GM23338 (cell line): Measurements from ENCODE around the gene CAMTA1. TPM values are rescaled to one million over a fixed set of nuclear protein-coding genes. Genes with fewer than 3 reads are reported as not detected.

ENCODE experiments used
- ATAC-seq: fragments of 200-7000 bp; cut with Tn5 transposase; 3 replicates; pipeline ENCODE4 v1.9.1; 2020
- DNase-seq: peaks from one replicate; pipeline ENCODE4 v3.0.0-alpha.2; 2015; ENCODE audit warnings: low spot score
- H2AFZ ChIP-seq: fragments of 200-600 bp; sonication (generic); 2 replicates; pipeline ENCODE4 v1.8.0; 2016; ENCODE audit warnings: antibody characterized with exemption, mild to moderate bottlenecking, moderate library complexity
- H3F3A ChIP-seq: fragments of 200-600 bp; sonication (generic); replicated peaks from 2 replicates; pipeline ENCODE4 v1.8.0; 2017; ENCODE audit warnings: antibody characterized with exemption, mixed run types, low read depth
- H3K27ac ChIP-seq: fragments of 200-600 bp; sonication (generic); 2 replicates; pipeline ENCODE4 v1.6.1; 2016; ENCODE audit warnings: low read depth
- H3K27me3 ChIP-seq: fragments of 200-600 bp; sonication (generic); 2 replicates; pipeline ENCODE4 v1.8.0; 2016; ENCODE audit warnings: mild to moderate bottlenecking, mixed run types, moderate library complexity; ENCODE audit not compliant: insufficient read depth
- H3K36me3 ChIP-seq: fragments of 200-600 bp; sonication (generic); 2 replicates; pipeline ENCODE4 v1.8.0; 2016; ENCODE audit warnings: mild to moderate bottlenecking; ENCODE audit not compliant: insufficient read depth
- H3K4me1 ChIP-seq: fragments of 200-600 bp; sonication (generic); 2 replicates; pipeline ENCODE4 v1.8.0; 2016; ENCODE audit warnings: mild to moderate bottlenecking, moderate library complexity; ENCODE audit not compliant: insufficient read depth
- H3K4me2 ChIP-seq: fragments of 200-600 bp; sonication (generic); 2 replicates; pipeline ENCODE4 v1.7.1; 2017; ENCODE audit warnings: mixed run types
- H3K4me3 ChIP-seq: fragments of 200-600 bp; sonication (generic); 2 replicates; pipeline ENCODE4 v1.6.1; 2016; ENCODE audit warnings: mixed run types
- H3K79me2 ChIP-seq: fragments of 200-600 bp; sonication (generic); replicated peaks from 2 replicates; pipeline ENCODE4 v1.8.0; 2017; ENCODE audit warnings: mild to moderate bottlenecking; ENCODE audit not compliant: insufficient read depth
- H3K9me2 ChIP-seq: fragments of 200-600 bp; sonication (generic); 2 replicates; pipeline ENCODE4 v1.8.0; 2017; ENCODE audit not compliant: insufficient read depth
- H4K20me1 ChIP-seq: fragments of 200-600 bp; sonication (generic); replicated peaks from 2 replicates; pipeline ENCODE4 v1.8.0; 2017; ENCODE audit warnings: mild to moderate bottlenecking; ENCODE audit not compliant: insufficient read depth
- H3K27ac Mint-ChIP-seq: 2 replicates; pipeline ENCODE4 v1.8.0; 2020; ENCODE audit warnings: inconsistent platforms, mild to moderate bottlenecking, moderate library complexity, mixed read lengths
- H3K27me3 Mint-ChIP-seq: 3 replicates; pipeline ENCODE4 v1.8.0; 2022; ENCODE audit warnings: low read depth, mild to moderate bottlenecking, moderate library complexity, mixed read lengths, inconsistent platforms; ENCODE audit not compliant: insufficient read depth, poor library complexity
- H3K36me3 Mint-ChIP-seq: 3 replicates; pipeline ENCODE4 v1.8.0; 2021; ENCODE audit warnings: low read depth, mild to moderate bottlenecking, inconsistent platforms, moderate library complexity, mixed read lengths
- H3K4me1 Mint-ChIP-seq: 3 replicates; pipeline ENCODE4 v1.8.0; 2020; ENCODE audit warnings: mild to moderate bottlenecking, inconsistent platforms, mixed read lengths
- H3K4me3 Mint-ChIP-seq: 3 replicates; pipeline ENCODE4 v1.8.0; 2021; ENCODE audit warnings: moderate library complexity, mild to moderate bottlenecking, inconsistent platforms, mixed read lengths
- H3K9me3 Mint-ChIP-seq: 3 replicates; pipeline ENCODE4 v1.8.0; 2020; ENCODE audit warnings: moderate library complexity, mild to moderate bottlenecking, inconsistent platforms, mixed read lengths
- CREB1 ChIP-seq: fragments of 250-450 bp; sonication (Bioruptor Pico); IDR thresholded peaks from 2 replicates; pipeline ENCODE4 v1.5.0; 2020; ENCODE audit warnings: low read depth, mild to moderate bottlenecking, moderate library complexity
- ETS1 ChIP-seq: IDR thresholded peaks from 2 replicates; pipeline ENCODE4 v1.6.1; 2016; ENCODE audit warnings: antibody characterized with exemption
- EZH2 ChIP-seq: fragments of 200-600 bp; sonication (generic); IDR thresholded peaks from one replicate; pipeline ENCODE4 v1.8.0; 2017; ENCODE audit warnings: antibody characterized with exemption, mild to moderate bottlenecking, low read depth; ENCODE audit not compliant: unreplicated experiment
- EZH2phosphoT487 ChIP-seq: fragments of 200-600 bp; sonication (generic); IDR thresholded peaks from one replicate; pipeline ENCODE4 v1.8.1; 2018; ENCODE audit warnings: antibody characterized with exemption; ENCODE audit not compliant: unreplicated experiment
- JUNB ChIP-seq: IDR thresholded peaks from one replicate; pipeline ENCODE4 v1.6.1; 2016; ENCODE audit warnings: antibody characterized with exemption; ENCODE audit not compliant: unreplicated experiment
- NANOG ChIP-seq: IDR thresholded peaks from 2 replicates; pipeline ENCODE4 v1.6.1; 2016; ENCODE audit warnings: antibody characterized with exemption, borderline replicate concordance
- POLR2AphosphoS5 ChIP-seq: IDR thresholded peaks from 2 replicates; pipeline ENCODE4 v1.6.1; 2016; ENCODE audit warnings: antibody characterized with exemption, low read depth
- STAT1 ChIP-seq: IDR thresholded peaks from one replicate; pipeline ENCODE4 v1.6.1; 2016; ENCODE audit warnings: antibody characterized with exemption; ENCODE audit not compliant: unreplicated experiment
- ZNF114 ChIP-seq: fragments of 250-450 bp; sonication (Bioruptor Pico); IDR thresholded peaks from 2 replicates; pipeline ENCODE4 v1.5.0; 2020; ENCODE audit warnings: mild to moderate bottlenecking, moderate library complexity
- ZNF331 ChIP-seq: fragments of 250-450 bp; sonication (Bioruptor Pico); IDR thresholded peaks from 2 replicates; pipeline ENCODE4 v1.5.0; 2020; ENCODE audit warnings: low read depth, mild to moderate bottlenecking, moderate library complexity
- polyA plus RNA-seq: library from polyadenylated mRNA; unstranded; fragments of >200 nt; fragmentation: Nextera tagmentation; extraction: Ambion mirVana; gene quantifications from 2 replicates; pipeline ENCODE4 v1.2.1, GENCODE V29; 2016
- total RNA-seq: library from RNA; depleted of rRNA; stranded (reverse); fragments of >200 nt; shearing (Covaris generic); gene quantifications from 2 replicates; pipeline ENCODE4 v1.2.3, GENCODE V29; 2014
- TF ChIP-seq, protein P1 (sequence below), 2 experiments: fragments of 200-600 bp in 1 of 2; sonication (generic) in 1 of 2; conservative IDR thresholded peaks; 2 replicates each; pipeline versions ENCODE4 v1.5.1 to v1.6.1; 2016 to 2017; ENCODE audit warnings: antibody characterized with exemption in 2 of 2, low read depth in 2 of 2, mild to moderate bottlenecking in 2 of 2, moderate library complexity in 1 of 2
- TF ChIP-seq, protein P2 (sequence below): fragments of 250-450 bp; sonication (Bioruptor Pico); IDR thresholded peaks from 2 replicates; pipeline ENCODE4 v1.5.0; 2020; ENCODE audit warnings: mild to moderate bottlenecking, moderate library complexity
- TF ChIP-seq, protein P3 (sequence below): IDR thresholded peaks from one replicate; pipeline ENCODE4 v1.6.1; 2018; ENCODE audit warnings: antibody characterized with exemption; ENCODE audit not compliant: unreplicated experiment

The CAMTA1 gene
- total and polyA plus RNA-seq, 2 experiments from 2014 or later, result 115 to 519 TPM

GRCh38 chr1:7339953-7340352 is 554.7 kb downstream of the CAMTA1 start:
- H3K4me1 Mint-ChIP-seq, result peaks cover 2% of the 10 kb centered on the region; the same call in 2 of the 3 replicates
- no peak for DNase-seq
- Histone ChIP-seq H3K9me2 (no peaks in the 10 kb centered on the region; the same call in 1 of the 2 replicates), H3K36me3 (no peaks in the 10 kb centered on the region), H3K79me2 (no peaks in the 10 kb centered on the region), H3K4me3 (no peak overlapping the region), H3K4me2 (no peak overlapping the region), H3F3A (no peaks in the 10 kb centered on the region), H3K27me3 (no peaks in the 10 kb centered on the region), H4K20me1 (no peaks in the 10 kb centered on the region), H2AFZ (no peak overlapping the region), H3K4me1 (no peaks in the 10 kb centered on the region), H3K27ac (no peak overlapping the region)
- TF ChIP-seq, protein P1, sequence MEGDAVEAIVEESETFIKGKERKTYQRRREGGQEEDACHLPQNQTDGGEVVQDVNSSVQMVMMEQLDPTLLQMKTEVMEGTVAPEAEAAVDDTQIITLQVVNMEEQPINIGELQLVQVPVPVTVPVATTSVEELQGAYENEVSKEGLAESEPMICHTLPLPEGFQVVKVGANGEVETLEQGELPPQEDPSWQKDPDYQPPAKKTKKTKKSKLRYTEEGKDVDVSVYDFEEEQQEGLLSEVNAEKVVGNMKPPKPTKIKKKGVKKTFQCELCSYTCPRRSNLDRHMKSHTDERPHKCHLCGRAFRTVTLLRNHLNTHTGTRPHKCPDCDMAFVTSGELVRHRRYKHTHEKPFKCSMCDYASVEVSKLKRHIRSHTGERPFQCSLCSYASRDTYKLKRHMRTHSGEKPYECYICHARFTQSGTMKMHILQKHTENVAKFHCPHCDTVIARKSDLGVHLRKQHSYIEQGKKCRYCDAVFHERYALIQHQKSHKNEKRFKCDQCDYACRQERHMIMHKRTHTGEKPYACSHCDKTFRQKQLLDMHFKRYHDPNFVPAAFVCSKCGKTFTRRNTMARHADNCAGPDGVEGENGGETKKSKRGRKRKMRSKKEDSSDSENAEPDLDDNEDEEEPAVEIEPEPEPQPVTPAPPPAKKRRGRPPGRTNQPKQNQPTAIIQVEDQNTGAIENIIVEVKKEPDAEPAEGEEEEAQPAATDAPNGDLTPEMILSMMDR (conservative IDR thresholded peaks at IDR 0.05; ENCODE audit: low read depth in 2 of 2), result no peak
- TF ChIP-seq NANOG (no peak), JUNB (no peak), EZH2 (no peak), EZH2phosphoT487 (no peak), CREB1 (CRISPR knock-in tag) (no peak), ZNF331 (CRISPR knock-in tag) (no peak), ZNF114 (no peak), POLR2AphosphoS5 (no peak), STAT1 (no peak), ETS1 (no peak)
- TF ChIP-seq, protein P2, sequence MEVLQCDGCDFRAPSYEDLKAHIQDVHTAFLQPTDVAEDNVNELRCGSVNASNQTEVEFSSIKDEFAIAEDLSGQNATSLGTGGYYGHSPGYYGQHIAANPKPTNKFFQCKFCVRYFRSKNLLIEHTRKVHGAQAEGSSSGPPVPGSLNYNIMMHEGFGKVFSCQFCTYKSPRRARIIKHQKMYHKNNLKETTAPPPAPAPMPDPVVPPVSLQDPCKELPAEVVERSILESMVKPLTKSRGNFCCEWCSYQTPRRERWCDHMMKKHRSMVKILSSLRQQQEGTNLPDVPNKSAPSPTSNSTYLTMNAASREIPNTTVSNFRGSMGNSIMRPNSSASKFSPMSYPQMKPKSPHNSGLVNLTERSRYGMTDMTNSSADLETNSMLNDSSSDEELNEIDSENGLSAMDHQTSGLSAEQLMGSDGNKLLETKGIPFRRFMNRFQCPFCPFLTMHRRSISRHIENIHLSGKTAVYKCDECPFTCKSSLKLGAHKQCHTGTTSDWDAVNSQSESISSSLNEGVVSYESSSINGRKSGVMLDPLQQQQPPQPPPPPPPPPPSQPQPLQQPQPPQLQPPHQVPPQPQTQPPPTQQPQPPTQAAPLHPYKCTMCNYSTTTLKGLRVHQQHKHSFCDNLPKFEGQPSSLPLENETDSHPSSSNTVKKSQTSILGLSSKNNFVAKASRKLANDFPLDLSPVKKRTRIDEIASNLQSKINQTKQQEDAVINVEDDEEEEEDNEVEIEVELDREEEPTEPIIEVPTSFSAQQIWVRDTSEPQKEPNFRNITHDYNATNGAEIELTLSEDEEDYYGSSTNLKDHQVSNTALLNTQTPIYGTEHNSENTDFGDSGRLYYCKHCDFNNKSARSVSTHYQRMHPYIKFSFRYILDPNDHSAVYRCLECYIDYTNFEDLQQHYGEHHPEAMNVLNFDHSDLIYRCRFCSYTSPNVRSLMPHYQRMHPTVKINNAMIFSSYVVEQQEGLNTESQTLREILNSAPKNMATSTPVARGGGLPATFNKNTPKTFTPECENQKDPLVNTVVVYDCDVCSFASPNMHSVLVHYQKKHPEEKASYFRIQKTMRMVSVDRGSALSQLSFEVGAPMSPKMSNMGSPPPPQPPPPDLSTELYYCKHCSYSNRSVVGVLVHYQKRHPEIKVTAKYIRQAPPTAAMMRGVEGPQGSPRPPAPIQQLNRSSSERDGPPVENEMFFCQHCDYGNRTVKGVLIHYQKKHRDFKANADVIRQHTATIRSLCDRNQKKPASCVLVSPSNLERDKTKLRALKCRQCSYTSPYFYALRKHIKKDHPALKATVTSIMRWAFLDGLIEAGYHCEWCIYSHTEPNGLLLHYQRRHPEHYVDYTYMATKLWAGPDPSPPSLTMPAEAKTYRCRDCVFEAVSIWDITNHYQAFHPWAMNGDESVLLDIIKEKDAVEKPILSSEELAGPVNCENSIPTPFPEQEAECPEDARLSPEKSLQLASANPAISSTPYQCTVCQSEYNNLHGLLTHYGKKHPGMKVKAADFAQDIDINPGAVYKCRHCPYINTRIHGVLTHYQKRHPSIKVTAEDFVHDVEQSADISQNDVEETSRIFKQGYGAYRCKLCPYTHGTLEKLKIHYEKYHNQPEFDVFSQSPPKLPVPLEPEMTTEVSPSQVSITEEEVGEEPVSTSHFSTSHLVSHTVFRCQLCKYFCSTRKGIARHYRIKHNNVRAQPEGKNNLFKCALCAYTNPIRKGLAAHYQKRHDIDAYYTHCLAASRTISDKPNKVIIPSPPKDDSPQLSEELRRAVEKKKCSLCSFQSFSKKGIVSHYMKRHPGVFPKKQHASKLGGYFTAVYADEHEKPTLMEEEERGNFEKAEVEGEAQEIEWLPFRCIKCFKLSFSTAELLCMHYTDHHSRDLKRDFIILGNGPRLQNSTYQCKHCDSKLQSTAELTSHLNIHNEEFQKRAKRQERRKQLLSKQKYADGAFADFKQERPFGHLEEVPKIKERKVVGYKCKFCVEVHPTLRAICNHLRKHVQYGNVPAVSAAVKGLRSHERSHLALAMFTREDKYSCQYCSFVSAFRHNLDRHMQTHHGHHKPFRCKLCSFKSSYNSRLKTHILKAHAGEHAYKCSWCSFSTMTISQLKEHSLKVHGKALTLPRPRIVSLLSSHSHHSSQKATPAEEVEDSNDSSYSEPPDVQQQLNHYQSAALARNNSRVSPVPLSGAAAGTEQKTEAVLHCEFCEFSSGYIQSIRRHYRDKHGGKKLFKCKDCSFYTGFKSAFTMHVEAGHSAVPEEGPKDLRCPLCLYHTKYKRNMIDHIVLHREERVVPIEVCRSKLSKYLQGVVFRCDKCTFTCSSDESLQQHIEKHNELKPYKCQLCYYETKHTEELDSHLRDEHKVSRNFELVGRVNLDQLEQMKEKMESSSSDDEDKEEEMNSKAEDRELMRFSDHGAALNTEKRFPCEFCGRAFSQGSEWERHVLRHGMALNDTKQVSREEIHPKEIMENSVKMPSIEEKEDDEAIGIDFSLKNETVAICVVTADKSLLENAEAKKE (CRISPR knock-in tag), result no peak
- TF ChIP-seq, protein P3, sequence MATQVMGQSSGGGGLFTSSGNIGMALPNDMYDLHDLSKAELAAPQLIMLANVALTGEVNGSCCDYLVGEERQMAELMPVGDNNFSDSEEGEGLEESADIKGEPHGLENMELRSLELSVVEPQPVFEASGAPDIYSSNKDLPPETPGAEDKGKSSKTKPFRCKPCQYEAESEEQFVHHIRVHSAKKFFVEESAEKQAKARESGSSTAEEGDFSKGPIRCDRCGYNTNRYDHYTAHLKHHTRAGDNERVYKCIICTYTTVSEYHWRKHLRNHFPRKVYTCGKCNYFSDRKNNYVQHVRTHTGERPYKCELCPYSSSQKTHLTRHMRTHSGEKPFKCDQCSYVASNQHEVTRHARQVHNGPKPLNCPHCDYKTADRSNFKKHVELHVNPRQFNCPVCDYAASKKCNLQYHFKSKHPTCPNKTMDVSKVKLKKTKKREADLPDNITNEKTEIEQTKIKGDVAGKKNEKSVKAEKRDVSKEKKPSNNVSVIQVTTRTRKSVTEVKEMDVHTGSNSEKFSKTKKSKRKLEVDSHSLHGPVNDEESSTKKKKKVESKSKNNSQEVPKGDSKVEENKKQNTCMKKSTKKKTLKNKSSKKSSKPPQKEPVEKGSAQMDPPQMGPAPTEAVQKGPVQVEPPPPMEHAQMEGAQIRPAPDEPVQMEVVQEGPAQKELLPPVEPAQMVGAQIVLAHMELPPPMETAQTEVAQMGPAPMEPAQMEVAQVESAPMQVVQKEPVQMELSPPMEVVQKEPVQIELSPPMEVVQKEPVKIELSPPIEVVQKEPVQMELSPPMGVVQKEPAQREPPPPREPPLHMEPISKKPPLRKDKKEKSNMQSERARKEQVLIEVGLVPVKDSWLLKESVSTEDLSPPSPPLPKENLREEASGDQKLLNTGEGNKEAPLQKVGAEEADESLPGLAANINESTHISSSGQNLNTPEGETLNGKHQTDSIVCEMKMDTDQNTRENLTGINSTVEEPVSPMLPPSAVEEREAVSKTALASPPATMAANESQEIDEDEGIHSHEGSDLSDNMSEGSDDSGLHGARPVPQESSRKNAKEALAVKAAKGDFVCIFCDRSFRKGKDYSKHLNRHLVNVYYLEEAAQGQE, result no peak
- no peaks in the 10 kb centered on the region for H3K36me3 Mint-ChIP-seq
- no peak overlapping the region for H3K27ac Mint-ChIP-seq
- no peak for ATAC-seq
- H3K4me3 Mint-ChIP-seq, result no peak overlapping the region
- no peaks in the 10 kb centered on the region for H3K9me3 Mint-ChIP-seq
- H3K27me3 Mint-ChIP-seq, result peaks cover 2% of the 10 kb centered on the region
